HG02885 (cell line): ENCODE data around the gene MOSPD2.

Experiments
- ATAC-seq: cut with Tn5 transposase; IDR thresholded peaks from one replicate; pipeline ENCODE4 v1.9.1; 2021; ENCODE audit warnings: mild to moderate bottlenecking; ENCODE audit not compliant: unreplicated experiment, poor library complexity

The MOSPD2 gene

GRCh38 chrX:14963447-14964236, 90.4 kb downstream of the MOSPD2 start:
- ATAC-seq, result no peak

- ATAC-seq, result no peak
These were observed 91.3 kb downstream of the MOSPD2 start for GRCh38 chrX:14964500-14964899.
